ENCODE data around the gene SH3RF3.

Gene SH3RF3

DNA sequence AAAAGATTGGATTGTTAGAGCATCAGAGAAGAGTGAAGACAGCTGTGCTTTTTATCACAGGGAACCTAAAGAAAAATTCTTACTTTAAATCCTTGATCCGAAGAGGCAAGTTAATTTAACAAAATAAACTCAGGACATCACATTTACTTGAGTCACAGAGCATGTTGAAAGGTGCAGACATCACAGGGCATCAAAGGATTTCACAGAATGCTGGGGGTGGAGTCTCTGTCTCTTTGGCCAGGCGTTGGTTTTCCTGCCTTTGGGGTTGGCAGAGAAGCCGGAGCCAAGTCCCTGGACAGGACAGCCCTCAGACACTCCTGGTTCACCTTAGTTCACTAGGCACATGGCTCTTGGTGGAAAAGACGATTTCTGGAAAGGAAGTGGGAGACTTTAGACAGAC lies 56.3 kb downstream of the SH3RF3 start:
- no peak for DNase-seq

GRCh38 chr2:109185821-109186570 lies 57.0 kb downstream of the SH3RF3 start:
- no peak for DNase-seq

GRCh38 chr2:109186656-109187250 lies 57.7 kb downstream of the SH3RF3 start:
- no peak for DNase-seq

DNA sequence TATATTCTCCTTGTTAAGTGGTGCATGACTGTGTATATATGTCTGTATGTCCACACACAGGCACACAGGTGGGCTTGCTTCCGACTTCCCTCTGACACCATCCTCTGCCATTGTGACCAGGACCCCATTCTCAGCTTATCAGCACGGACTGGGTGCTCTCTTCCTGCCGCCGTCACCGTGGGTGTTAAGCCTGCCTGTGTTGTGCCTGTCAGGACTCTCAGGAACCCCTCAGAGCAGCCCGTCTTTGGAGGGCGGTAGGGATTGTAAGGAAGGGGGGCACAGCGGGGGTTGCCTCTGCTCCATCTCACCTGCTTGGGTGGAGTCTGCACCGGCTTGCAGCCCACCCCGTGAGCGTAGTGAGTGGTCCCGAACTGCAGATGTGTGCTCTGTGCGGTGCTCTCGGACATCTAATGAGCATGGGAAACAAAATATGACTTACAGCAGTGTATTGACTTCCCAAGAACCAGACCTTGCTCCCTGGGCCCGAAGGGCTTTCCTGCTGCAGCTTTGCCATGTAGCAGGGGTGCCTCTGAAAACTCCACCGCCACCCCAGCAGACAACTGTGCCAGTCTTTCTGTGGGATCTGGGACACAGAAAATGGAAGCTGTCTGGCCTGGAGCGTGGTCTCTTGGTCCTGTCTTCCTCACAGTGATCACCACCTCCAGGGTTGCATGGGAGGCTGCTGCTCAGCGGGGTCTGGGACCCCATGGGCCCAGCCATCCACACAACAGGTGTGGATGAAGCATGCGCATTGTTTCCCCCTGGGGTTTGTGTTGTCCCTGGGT lies 58.9 kb downstream of the SH3RF3 start:
- DNase-seq = no peak

- DNase-seq = no peak
Measured at GRCh38 chr2:109188496-109188890, 59.5 kb downstream of the SH3RF3 start.

DNA sequence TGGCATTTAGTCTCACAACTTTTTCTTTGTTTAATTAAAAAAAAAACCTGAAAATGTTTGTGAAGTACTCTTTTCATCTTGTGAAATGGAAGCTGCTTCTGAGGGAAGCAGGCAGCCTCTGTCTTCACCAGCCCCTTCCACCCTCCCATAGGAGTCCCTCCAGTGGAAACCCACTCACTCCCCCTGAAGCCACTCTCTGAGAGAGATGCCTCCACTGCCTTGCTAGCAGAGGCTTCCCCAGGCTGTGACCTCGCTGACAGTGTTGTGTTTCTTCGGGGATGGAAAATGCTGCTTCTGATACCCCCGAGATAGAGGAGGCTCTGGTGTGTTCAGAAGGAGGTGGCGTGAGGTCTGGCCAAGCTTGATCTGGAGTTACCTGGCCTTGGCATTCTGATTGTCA lies 59.9 kb downstream of the SH3RF3 start:
- DNase-seq = no peak

DNA sequence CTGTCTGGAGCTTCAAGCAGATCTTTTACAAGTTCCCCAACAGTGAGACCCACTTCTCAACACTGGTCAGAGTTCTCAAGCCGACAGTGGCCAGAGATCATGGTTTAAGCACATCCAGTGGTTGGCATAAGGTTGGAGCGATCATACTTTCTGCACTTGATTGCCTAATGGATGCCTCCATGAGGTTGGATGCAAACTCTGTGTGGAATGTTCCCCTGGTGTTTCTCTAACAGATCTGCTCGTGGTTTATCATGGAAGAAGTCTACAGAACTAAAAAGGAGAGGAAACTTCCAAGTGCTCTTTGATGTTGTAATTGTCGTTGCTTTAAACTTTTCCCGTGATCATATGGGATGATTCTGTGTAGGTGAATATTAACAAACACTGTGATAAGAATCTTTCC lies 60.7 kb downstream of the SH3RF3 start:
- DNase-seq = no peak

- no peak for DNase-seq
Measured at GRCh38 chr2:109193807-109194619, 65.0 kb downstream of the SH3RF3 start.

DNA sequence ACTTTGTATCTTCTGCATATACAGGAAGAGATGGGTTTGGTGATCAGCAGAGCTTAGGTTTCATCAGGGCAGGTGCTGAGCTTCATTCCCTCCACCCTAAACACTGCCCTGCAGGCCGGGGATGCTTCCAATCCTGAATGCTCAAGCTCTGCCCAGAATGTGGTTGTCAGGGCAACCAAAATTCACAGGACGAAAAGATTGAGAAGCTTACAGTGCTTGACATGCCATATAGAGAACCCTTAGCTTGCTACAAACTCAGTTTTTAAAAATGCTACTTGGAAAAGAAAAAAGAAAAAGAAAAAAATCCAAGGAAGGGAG lies 65.6 kb downstream of the SH3RF3 start:
- no peak for DNase-seq

GRCh38 chr2:109195193-109196045 lies 66.4 kb downstream of the SH3RF3 start:
- DNase-seq = no peak

- no peak for DNase-seq
Measured at GRCh38 chr2:109196081-109196875, 67.3 kb downstream of the SH3RF3 start.

DNA sequence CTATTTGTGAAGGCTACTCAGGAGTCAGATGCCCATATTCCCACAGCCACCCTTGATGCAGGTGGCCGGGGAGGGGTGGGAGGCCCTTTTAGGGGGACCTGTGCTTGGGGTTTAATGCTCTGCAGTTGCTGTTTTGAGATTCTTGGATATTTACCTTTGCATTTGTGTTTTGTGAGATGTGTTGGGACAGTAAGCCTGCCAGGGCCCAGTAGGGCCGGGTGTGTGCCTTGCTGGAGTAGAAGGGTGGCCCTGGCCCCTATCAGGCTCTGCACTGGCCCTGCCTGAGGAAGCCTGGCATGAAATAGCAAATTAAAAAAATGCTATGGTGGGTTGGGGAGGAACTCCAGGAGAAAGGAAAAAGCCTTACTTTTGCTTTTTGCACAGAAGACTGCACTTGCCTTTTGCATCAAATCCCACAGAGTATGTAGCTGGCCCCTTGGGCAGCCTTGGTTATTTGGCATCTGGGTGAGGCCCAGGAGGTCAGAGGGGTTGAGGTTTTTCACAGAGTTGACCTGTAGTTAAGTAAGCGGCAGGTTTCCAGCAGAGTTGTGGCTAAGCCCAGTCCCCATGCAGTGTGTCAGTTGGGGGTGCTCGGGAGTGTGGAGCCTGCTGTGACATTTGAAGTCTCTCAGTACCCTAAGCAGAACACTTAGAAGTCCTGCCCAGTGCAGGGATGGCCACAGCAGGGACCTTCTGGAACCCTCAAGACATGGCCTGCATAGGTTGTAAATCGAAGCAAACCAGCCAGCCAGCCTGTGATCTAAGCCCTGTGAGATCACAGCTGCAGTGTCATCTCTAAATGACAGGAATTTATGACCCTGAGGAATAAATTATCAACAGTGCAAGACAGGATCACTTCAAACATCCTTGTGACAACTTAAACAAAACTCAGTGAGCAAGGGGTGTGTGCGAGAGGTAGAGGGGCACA lies 68.8 kb downstream of the SH3RF3 start:
- no peak for DNase-seq

DNA sequence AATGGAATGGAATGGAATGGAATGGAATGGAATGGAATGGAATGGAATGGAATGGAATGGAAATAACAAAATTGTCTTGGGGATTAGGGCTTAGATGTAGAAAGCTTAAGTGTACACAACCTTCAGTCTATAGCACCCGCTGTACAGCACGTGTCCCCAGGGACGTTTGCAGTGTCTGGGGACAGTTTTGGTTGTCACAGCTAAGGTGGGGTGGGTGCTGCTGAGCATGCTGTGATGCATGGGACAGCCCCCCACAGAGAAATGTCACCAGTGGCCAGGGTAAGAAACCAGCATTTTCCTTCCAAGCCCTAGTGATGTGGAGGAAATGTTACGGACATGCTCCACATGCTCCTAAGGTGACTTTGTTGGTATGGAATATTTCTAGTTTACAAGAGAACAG lies 70.8 kb downstream of the SH3RF3 start:
- no peak for DNase-seq

DNA sequence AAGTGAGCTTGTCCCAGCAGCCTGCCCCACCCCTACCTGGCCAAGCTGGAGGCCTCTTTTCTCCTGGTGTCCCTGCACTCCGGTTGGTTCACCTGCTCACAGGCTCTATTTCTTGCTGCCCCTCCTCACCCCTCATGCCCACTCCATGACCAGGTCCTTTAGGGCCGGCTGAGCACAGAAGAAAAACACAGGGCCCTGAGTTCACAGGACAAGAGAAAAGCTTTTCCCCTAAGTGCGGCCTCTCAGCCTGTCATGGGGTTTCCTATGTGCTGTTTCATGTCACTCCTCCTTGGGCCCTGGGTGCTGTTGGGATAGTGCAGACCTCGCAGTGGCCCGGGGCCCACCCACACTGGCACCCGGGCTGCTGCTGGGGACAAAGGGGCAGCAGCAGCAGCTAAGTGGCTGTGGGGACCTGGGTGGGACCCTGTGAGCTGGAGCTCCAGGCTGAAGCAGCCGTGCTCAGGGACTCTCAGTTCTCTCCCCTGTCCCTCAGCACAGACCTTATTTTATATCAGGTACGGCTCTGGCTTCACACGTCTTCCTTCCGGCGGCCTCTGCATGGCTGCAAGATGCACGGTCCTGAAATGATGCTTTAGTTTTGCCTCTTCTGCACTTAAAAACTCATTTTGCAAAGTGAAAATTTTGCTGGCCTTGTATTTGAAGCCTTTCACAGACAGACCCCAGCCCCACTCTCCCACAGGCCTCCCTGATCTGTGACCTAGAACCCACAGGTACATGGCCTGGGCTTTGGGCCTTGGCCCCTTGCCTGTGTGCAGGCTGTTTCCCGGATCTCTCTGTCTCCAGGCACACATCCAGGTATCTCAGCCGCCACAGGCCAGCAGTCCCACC lies 71.8 kb downstream of the SH3RF3 start:
- no peak for DNase-seq

DNA sequence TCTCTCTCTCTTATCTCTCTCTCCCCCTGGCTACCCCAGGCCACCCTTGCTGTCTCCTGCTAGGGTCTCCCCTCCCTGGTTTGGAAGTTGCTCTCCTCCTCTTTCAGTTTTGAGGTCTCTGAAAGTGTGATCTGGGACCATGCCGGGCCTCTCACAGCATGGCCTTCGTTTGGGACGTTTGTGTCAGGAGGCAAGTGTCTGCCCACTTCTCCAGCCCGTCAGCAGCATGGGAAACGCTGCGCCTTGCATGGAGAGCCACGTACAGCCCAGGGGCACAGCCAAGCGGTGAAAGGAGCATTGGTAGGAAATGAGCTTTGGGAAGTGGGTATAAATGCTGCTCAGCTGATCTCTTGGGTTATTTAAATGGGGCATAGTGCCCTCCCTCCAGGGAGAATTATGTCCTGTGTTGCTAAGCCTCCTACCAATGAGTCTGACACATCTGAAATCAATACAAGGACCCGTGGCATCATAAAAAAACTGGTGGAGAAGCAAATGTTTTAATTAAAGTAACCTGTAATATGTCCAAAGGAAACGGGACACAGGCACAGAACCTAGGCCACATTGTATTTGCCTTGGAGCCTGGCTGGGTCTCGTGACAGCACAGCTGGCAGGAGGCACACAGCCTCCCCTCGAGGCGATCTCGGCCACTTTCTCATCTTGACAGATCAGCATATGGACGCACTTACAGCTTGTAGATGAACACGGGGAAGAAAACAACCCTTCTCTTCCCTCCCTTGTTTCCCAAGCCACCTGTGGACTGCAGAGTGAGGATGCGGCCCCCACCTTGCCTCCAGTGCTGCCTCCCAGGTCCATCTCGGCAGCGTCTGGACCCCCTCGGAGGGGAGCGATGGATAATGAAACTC lies 72.7 kb downstream of the SH3RF3 start:
- DNase-seq = no peak

GRCh38 chr2:109202486-109202885 lies 73.5 kb downstream of the SH3RF3 start:
- no peak for DNase-seq

- DNase-seq = no peak
Measured at GRCh38 chr2:109203246-109204011, 74.4 kb downstream of the SH3RF3 start.
